SIG-M5 (cell line): ENCODE results near the gene MAGI1.

Experiments
- DNase-seq: peaks from one replicate; lab custom pipeline; 2025; lab: John Stamatoyannopoulos, UW

The MAGI1 gene

DNA sequence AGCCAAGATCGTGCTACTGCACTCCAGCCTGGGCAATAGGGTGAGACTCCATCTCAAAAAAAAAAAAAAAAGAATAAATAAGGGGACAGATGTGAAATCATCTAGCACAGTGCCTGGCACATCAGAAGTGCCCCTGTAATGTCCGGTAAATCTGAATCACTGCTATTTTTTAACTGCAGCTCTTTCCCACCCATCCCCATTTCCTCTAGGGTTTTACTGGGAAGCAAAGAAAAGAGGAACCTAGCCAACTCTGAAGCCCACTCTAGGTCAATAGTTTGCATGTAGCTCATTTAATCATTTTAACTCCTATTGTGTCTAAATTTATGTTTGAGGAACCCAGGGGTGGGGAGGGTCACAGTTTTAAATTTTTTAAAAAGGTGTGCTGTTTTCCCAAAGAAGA, 26.0 kb downstream of the MAGI1 start:
- DNase-seq, result no peak

DNA sequence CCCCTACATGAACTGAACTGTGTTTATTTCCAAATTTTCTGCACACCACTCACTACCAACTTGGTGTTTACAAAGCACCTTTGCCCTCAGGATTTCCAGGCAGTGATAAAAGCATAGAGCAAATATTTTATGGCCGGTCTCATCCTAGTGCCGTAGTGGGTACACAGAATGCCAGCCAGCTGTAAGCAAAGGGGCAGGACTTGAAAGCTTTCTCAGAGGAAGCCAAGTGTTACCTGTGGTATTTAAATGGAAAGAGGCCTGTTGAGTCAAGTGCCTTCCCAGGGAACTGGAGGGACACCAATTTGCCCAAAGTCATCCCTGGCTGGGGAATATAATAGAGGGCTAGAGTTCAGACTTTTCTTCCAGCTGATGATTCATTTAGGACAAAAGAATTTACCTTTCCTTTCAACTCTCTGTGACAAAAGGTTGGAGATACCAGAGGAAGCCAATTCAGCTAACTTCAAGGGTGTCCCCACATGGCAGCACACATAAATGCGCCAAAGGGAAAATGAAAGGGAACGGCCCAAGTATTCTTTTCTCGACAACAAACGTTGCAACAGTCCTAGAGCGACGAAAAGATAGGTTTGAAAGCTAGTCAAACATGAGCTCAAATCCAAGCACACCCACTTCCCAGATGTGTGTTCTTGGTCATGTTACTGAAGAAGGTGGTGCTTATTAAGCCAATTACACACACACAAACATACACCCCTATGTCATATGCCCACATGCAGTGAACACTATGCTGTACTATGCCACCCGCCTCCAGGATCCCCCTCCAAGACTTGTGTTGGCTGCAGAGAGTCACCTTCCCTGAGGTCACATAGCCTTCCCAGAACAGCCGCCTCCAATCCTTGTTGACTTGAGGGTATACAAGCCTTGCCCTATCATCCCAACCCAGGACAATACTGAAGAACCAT, 27.7 kb downstream of the MAGI1 start:
- no peak for DNase-seq

DNA sequence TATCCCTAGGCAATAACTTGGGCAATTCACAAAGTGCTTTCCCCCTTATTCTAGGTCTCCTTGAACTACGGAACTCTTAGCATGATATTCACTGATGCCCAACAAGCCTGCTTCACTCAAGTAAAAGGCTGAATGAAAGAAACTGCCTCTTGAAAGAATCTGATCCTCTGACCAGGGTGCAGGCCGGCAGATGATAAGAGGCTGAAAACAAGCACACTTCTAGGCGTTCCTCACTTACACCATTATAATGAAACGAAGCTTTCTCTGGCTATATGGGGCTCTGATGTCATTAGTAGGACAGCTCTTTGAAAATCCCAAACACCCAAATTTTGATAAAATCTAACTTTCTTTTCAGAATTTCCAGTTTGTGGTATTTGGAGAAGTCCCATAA, 28.4 kb downstream of the MAGI1 start:
- no peak for DNase-seq

DNA sequence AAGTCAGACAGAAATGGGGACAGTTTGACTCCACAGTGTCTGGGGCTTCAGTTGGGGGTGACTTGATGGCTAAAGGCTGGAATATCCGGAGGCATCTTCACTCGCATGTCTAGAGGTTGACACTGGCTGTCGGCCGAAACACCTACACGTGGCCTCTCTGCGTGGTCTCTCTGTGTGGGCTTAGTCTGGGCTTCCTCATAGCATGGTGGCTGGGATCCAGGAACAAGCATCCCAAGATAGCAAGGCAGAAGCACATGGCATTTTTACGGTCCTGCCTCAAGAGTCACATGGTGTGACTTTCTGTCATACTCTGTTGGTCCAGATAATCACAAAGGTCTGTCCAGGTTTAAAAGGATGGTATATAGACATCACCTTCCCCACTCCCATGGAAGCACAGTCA, 34.5 kb downstream of the MAGI1 start:
- no peak for DNase-seq

DNA sequence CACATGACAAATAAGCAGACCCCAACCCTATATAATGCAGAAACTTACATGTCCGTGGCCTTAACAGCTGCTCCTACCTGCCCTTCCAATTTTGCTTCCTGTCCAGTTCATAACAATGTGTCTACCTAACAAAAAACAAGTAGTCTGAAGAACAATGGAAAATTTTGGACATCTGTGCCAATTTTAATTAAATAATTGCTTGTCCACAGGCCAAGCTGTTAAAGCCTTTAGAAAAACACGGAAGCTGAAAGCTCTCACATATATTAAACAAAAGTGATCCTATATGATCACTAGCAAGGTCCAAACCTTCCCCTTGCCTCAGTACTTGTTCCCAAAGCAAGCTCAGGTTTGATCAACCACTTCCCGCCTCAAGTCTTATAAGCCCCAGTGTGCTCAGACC, 37.1 kb downstream of the MAGI1 start:
- DNase-seq, result no peak

DNA sequence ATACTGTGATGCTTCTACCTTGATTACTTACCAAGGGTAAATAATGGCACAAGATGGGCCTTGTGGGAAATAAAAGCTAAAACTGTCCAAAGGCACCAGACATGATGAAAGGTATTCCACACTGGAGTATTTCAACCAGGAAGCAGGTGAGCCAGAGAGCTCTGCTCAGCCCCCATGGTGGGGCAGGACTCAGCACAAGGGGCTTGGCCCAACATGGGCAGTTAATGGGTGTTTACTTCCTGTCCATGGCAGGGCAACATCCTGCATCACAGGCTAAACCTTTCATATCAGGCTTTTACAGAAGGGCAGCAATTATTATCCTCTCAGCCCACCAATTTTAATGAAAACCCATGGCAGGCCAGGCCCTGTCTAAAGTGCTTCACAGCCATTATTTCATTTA, 38.2 kb downstream of the MAGI1 start:
- no peak for DNase-seq

DNA sequence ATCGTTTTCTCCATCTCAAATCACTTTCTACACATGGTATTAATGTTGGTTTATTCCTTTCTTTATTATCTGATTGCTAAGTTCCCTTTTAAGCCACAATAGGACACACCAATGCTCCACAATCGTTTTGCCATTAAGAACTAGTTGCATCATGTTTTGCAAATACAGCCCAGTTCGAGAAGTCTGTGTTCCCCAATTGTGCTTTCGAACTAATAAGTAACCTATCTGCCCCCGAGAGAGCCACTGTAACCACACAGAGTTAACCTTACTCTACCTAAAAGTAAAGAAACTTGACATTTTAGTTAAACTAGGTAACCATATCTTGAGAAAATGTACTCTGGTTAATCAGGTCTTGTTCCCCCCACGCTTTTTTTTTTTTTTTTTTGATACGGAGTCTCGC, 39.1 kb downstream of the MAGI1 start:
- DNase-seq, result no peak

DNA sequence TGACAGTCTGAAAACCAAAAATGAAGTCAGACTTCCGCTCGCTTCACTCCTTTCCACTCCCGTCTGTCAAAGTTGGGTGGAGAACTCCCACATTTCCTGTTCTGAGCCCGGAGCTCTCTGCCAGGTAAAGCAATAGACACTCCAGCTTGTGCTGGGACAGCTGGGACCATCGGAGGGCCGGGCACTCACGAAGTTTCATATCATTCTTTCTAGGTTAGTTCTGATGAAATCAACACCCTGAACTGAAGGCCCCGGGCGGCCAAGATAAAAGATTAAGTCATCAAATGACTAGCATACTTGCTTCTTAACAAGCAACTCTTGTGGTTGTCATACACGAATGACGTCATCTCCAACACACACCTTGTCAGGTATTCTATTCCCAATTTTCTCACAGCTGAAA, 42.1 kb downstream of the MAGI1 start:
- DNase-seq, result no peak

DNA sequence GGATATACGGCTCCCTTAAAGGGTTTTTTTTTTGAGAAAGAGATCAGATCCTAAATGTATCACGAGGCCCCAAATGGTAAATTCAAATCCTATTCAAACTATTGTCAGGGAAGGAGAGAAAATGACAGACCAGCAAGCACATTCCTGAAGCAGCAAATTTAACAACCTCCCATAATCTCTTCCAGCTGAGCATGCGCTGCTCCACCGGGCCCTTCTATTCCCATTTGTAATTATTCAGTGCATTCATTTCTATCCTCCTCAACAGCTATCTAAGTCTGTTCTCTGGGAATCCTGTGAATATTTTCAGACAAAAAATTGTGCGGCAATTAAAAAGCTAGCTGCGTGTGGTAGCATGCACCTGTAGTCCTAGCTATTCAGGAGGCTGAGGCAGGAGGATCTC, 43.2 kb downstream of the MAGI1 start:
- no peak for DNase-seq

DNA sequence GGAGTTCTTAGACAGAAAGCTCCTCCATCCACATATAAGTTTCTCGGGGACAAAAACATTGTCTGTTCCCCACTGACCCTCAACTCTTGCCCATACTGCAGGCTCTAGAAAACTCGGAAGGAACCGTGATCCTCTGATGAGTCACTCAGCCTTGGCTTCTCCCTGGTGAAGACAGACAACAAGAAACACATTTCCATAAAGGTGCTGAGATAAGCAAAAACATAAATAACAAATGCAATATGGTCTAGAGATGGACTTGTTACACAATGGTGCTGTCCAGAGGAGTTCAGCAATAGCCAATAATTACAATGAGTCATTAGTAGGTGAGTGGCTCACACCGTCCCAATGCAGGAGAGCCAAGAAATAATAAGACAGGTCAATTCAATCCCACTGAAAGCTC, 43.7 kb downstream of the MAGI1 start:
- no peak for DNase-seq

DNA sequence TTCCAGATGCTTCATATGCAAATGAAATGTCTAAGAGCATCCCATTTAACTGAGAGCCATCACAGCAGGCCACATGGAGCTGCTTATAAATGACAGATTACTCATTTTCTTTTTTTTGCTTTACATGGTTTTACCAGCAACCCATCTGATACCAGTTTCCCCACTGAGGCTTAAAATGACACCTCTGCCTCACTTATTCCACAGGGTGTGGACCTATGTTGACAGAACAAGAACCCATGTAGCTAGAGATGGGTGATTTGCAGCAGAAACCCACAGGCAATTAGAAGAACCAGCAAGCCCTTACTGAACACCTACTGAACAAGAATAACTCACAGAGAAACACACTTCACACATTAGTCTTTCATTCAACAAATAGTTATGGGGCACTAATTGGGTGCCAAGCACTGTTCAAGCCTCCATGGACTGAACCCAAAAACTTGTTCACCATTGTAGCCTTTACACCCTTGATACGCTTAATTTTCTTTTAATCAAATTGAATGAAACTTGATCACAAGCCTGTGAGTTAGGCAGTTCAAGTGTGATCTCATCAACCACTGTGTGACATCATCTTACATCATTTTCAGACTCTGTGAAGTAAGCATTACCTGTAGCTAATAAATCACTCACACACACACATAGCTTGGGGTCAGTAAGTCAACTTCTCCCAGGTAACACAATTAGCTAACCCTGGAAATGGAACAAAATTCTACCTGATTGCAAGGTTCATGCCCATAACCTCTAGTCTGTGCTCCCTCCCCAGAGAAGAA, 45.4 kb downstream of the MAGI1 start:
- no peak for DNase-seq

DNA sequence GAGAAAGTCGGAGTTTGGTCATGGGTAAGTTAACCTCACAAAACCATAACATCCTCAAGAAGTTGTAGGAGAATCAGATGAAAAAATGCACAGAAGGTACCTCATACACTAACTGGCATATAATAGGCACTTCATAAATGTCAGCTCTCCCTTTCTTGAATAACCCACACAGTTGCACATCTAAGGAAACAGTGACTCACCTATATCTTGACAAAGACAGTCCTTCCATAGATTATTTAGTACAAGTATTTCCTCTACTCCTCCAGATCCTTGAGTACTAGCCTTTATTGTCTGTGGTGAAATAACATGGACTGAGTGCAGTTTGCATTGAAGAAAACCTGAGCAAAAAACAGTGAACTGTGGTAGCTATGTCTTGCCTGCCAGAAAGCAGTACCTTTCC, 46.6 kb downstream of the MAGI1 start:
- no peak for DNase-seq

DNA sequence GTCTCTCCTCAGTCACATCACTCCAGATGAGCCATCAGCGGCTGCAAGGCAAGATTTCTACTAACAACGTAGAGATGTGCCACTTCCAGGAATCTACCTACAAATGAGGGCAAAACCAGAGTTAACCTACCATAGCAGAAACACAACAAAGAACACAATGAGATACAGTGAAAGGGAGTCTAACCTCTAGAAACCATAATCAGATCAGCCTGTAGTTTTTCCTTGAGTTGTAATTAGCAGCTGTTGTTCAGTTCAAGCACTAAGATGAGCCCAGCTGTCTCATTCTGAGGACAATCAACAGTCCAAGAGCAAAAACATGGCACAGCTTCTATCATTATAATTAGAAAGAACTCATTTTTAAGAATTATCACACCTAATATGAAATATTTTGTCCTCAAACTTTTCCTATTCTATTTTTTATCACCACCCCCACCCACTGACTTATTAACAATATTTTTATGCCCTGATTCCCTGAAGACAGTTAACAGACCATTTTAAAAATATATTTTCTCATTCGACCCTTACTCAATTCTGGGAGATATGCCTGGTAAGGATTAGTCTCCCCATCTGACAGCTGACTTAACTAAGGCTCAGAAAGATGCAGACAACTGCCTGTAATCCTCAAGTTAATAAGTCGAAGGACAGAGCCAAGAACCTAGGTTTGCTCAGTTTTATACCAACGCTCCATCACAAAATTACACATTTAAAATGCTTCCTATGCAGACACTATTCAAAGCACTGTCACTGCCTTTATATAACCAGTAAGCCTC, 50.1 kb downstream of the MAGI1 start:
- DNase-seq, result no peak

DNA sequence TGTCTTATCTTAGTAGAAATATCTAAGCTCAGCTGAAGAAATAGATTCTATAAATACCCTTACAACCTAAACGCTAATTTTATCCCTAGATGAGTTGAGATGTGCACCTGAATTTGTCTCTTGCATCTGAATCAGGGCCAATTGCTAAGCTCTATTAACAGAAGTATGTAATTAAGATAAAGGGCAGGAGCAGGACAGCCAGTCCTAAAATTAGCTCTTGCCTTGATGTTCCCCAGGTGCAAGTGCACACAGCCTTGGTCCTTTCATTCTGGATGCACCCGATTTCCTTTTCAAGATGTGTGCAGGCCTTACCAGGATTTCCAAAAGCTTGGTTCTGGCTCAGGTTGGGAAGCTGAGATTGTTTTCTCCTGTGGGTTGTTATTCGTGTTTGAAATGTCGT, 52.4 kb downstream of the MAGI1 start:
- DNase-seq, result no peak

DNA sequence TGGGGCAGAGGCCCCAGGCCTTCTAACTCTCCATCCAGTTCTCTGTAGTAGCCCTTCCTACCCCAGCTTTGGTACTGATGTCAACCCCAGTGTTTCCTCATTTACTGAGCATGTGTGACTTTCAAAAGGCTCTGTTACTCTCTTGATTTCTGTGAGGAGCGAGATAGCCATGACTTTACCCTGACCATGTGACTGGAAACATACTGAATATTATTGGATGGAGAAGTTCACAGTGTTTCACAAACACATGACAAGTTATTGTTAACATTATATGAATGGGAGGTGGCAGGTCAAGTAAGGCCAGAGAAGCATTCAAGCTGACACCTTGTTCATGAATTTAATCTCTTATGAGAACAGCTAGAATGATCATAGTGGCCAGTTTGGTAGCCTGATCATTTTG, 53.7 kb downstream of the MAGI1 start:
- DNase-seq, result no peak

DNA sequence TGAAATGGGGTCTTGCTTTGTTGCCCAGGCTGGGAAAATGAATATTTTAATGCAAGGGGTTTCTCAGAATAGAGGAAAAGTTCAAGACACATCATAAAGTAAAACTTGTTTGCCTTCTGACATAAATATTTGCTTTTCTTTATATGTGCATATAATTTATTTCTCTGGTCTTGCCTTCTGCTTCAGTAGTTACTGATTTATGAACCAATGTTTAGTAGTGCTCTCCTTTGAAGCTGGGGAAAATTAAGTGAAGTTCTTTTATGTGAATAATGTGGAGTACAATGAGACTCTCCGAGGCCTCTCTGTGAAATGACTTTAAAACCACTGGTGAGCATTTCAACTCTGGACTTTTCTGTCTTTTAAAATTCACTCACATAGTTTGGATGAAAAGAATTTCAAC, 55.6 kb downstream of the MAGI1 start:
- no peak for DNase-seq

DNA sequence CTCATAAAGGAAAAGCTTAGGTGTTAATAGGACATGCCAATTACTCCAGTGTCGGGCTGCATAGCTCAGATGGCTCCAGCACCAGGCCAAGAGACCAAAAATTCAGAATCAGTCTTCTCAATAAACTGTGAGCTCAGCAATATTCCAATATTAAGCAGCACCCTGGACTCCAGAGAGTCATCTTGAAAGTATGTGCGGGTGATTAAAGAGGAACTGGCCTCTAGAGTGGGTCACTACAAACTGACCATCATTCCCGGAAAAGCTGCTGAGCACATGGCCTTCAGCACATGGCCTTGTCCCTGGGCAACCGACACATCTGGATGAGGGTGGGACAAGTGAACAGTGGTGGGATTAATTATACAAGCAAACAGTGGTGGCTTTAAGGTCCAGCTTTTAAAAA, 59.0 kb downstream of the MAGI1 start:
- DNase-seq, result no peak

DNA sequence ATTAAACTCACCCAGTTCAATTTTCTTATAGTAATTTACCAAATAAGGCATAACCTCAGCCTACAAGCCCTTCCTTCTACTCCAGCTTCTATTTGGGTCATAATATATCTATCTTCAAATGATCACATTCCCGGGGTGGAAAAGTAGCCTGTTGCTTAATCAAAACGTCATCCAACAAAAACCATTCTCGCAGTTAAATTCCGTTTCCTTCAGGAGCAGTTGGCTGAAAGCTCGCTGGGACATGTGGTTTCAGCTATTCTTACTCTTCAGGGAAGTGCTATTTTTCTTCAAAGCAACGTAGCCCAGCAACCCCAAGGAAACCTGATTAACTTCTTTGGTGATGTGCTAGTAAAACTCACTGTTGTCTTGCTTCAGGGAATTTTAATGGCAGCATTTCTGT, 59.6 kb downstream of the MAGI1 start:
- no peak for DNase-seq

DNA sequence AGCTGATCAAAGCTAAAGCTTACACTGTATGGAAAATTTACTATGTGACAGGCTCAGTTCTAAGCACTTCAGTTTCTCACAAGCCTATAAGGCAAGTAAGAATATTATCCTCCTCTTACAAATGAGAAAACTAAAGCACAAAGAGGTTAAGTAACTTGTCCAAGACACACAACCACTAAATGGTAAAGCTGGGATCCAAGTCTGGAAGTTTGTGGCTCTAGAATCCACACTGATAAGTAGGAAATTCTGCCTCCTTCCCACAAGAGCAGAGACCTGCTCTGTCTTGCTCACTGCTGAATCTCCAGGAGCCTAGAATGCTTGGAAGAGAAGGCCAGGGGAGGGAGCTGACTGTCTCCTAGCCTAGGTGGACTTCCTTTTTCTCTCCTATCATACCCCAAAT, 60.6 kb downstream of the MAGI1 start:
- no peak for DNase-seq

DNA sequence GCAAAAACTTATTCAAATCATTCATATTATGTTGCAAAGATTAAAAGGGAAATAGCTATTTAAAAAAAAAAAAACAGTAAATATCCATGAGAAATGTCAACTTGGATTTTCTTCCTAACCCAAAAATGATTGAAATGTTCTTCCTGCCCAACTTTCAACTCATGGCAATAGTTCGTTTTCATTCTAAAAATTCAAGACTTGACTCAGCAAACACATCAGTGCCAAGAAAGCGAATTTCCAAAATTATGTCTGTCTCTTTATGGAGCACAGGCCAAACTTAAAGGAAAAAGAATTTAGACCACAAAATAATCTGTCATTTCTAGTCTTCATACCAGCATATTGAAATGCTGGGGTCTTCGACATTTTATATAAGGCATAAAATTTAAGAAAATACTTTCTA, 63.7 kb downstream of the MAGI1 start:
- DNase-seq, result no peak

DNA sequence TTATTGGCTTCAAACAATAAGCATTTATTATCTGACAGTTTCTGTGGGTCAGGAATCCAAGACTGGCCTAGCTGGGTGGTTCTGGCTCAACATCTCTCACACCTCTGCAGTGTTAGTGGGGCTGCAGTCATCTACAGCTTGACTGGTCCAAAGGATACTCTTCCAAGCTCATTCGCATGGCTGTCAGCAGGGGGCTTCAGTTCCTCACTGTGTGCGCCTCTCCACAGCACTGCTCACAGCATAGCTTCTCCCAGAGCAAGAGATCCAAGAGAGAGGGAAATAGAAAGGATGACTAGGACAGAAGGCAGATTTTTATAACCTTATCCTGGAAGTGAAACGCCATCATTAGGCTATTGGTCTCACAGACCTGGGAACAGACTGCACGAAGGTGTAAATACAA, 64.2 kb downstream of the MAGI1 start:
- DNase-seq, result no peak

DNA sequence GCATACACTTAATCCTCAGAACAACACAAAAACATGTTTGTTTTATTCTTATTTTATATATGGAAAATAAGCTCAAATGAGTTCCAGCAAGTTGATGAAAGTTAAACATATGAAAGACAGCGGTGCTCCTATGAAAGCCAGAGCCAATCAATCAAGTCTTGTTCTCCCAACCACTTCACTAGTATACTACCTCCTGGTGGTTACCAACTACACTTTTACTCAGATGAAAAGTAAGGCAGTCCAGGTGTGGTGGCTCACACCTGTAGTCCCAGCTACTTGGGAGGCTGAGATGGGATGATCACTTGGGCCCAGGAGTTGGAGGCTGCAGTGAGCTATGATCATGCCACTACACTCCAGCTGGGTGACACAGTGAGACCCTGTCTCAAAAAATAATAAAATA, 66.0 kb downstream of the MAGI1 start:
- no peak for DNase-seq
